ENCODE data around the gene SYCE1L. TPM values are rescaled to one million over a fixed set of nuclear protein-coding genes. Genes with fewer than 3 reads are reported as not detected.

SYCE1L gene
- total RNA-seq, 3 donors from 2014 or later, result 0.48 to 5.1 (median 3.6) TPM

DNA sequence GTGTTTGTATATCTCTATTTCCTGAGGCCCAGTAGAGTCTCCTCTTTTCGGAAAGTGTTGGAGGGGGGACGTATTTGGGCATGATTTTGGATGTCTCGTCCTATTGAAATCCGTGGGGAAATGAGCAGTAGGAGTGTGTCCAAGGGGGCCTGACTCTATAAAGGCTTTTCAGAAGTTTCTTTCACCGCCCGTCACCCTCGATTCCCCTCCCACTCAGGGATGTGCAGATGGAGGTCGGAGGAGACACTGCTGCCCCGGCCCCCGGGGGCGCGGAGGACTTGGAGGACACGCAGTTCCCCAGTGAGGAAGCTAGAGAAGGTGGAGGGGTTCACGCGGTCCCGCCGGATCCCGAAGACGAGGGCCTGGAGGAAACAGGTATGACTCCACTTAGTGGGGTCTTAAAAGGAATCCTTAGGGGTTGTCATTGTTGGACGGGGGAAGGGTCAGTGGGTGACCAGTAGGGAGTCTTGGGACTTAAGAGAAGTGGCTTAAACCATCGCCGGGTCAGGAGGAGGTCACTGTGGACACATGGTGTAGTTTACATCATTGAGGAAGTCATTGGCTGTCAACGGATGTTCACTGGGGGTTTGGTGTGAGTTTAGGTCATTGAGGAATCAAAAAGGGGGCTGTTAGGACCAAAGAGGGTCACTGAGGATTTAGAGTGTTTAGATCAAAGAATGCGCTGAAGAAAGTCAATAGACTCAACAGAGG, 7.8 kb upstream of the SYCE1L start:
- H3K27me3 ChIP-seq, result no peaks in the 10 kb centered on the region
- no peak for DNase-seq (ENCODE audit: low spot score in 2 of 2)
- intact Hi-C loops (cut with DNase I; ENCODE audit: low total_unique reads), result no loop called here
- H3K4me1 ChIP-seq, result peaks cover 0 to 9% of the 10 kb centered on the region in 2 donors
- H3K4me3 ChIP-seq, result peak overlapping the region; percentile 66 to 87 (median 77)
- peak overlapping the region; percentile 96 for H3K27ac ChIP-seq
- H3K9me3 ChIP-seq, result no peaks in the 10 kb centered on the region
- TF ChIP-seq POLR2AphosphoS5 (IDR thresholded peaks at IDR 0.05), result no peak
- TF ChIP-seq, protein P1, sequence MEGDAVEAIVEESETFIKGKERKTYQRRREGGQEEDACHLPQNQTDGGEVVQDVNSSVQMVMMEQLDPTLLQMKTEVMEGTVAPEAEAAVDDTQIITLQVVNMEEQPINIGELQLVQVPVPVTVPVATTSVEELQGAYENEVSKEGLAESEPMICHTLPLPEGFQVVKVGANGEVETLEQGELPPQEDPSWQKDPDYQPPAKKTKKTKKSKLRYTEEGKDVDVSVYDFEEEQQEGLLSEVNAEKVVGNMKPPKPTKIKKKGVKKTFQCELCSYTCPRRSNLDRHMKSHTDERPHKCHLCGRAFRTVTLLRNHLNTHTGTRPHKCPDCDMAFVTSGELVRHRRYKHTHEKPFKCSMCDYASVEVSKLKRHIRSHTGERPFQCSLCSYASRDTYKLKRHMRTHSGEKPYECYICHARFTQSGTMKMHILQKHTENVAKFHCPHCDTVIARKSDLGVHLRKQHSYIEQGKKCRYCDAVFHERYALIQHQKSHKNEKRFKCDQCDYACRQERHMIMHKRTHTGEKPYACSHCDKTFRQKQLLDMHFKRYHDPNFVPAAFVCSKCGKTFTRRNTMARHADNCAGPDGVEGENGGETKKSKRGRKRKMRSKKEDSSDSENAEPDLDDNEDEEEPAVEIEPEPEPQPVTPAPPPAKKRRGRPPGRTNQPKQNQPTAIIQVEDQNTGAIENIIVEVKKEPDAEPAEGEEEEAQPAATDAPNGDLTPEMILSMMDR (IDR thresholded peaks at IDR 0.05), result no peak
- no peak for TF ChIP-seq POLR2A (IDR thresholded peaks at IDR 0.05)
- H3K36me3 ChIP-seq, result no peaks in the 10 kb centered on the region

DNA sequence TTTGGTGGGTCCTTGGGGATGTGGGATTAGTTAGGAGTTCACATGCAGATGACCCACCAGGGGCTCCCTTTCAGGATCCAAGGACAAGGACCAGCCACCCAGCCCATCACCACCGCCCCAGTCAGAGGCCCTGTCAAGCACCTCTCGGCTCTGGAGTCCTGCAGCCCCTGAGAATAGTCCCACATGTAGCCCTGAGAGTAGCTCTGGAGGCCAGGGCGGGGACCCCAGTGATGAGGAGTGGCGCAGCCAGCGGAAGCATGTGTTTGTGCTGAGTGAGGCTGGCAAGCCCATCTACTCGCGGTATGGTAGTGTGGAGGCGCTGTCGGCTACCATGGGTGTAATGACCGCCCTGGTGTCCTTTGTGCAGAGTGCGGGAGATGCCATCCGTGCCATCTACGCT, 5.8 kb upstream of the SYCE1L start:
- H3K4me3 ChIP-seq, result no peak overlapping the region
- TF ChIP-seq, protein P1 (IDR thresholded peaks at IDR 0.05), result no peak
- TF ChIP-seq POLR2A (IDR thresholded peaks at IDR 0.05) (no peak), POLR2AphosphoS5 (IDR thresholded peaks at IDR 0.05) (no peak)
- intact Hi-C loops (cut with DNase I; ENCODE audit: low total_unique reads), result no loop called here
- H3K27me3 ChIP-seq, result no peaks in the 10 kb centered on the region
- DNase-seq (ENCODE audit: low spot score in 2 of 2), result no peak
- no peaks in the 10 kb centered on the region for H3K36me3 ChIP-seq
- H3K4me1 ChIP-seq, result peaks cover 0 to 9% of the 10 kb centered on the region in 2 donors
- H3K27ac ChIP-seq, result no peak overlapping the region
- no peaks in the 10 kb centered on the region for H3K9me3 ChIP-seq

DNA sequence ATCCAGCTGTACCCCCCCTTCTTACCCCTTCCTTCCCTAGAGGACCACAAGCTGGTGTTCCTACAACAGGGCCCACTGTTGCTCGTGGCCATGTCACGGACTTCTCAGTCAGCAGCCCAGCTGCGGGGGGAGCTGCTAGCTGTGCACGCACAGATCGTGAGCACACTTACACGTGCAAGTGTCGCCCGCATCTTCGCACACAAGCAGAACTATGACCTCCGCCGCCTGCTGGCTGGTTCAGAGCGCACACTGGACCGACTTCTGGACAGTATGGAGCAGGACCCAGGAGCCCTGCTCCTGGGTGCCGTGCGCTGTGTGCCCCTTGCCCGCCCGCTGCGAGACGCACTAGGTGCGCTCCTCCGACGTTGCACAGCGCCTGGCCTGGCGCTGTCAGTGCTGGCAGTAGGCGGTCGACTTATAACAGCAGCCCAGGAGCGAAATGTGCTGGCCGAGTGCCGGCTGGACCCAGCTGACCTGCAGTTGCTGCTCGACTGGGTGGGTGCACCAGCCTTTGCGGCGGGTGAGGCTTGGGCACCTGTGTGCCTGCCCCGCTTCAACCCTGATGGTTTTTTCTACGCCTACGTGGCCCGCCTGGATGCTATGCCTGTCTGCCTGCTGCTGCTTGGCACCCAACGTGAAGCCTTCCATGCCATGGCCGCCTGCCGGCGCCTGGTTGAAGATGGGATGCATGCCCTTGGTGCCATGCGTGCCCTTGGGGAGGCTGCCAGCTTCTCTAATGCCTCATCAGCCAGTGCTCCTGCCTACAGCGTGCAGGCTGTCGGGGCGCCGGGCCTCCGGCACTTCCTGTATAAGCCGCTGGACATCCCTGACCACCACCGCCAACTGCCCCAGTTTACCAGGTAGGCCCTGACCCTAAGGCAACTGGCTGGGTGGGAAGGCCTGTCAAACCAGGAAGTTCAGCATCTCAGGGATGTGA, 4.6 kb upstream of the SYCE1L start:
- H3K9me3 ChIP-seq, result no peaks in the 10 kb centered on the region
- intact Hi-C loops (cut with DNase I; ENCODE audit: low total_unique reads), result no loop called here
- peaks cover 9% of the 10 kb centered on the region for H3K36me3 ChIP-seq
- no peaks in the 10 kb centered on the region for H3K27me3 ChIP-seq
- H3K4me3 ChIP-seq, result no peak overlapping the region
- H3K4me1 ChIP-seq, result peaks cover 0 to 9% of the 10 kb centered on the region in 2 donors
- DNase-seq (ENCODE audit: low spot score in 2 of 2), result no peak
- TF ChIP-seq, protein P1 (IDR thresholded peaks at IDR 0.05), result no peak
- TF ChIP-seq POLR2AphosphoS5 (IDR thresholded peaks at IDR 0.05) (no peak), POLR2A (IDR thresholded peaks at IDR 0.05) (no peak)
- no peak overlapping the region for H3K27ac ChIP-seq

DNA sequence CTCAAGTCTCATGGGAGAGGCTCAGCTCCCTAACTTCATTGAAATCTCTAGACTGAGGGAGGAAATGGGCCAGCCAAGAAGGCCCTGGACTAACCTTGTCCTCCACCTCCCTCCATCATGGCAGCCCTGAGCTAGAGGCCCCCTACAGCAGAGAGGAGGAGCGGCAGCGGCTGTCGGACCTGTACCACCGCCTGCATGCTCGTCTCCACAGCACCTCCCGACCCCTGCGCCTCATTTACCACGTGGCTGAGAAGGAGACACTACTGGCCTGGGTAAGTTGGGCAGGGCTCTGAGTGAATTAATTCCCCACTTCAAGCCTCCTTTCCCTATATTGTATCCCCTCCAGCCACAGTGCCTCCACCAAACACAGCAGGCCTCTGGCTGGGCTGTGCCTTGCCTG, 3.8 kb upstream of the SYCE1L start:
- Histone ChIP-seq H3K36me3 (peaks cover 9% of the 10 kb centered on the region), H3K27ac (no peak overlapping the region), H3K27me3 (no peaks in the 10 kb centered on the region), H3K9me3 (no peaks in the 10 kb centered on the region), H3K4me1 (peaks cover 0 to 9% of the 10 kb centered on the region in 2 donors), H3K4me3 (no peak overlapping the region)
- TF ChIP-seq POLR2A (IDR thresholded peaks at IDR 0.05), result no peak
- TF ChIP-seq, protein P1 (IDR thresholded peaks at IDR 0.05), result no peak
- no peak for TF ChIP-seq POLR2AphosphoS5 (IDR thresholded peaks at IDR 0.05)
- intact Hi-C loops (cut with DNase I; ENCODE audit: low total_unique reads), result no loop called here
- no peak for DNase-seq (ENCODE audit: low spot score in 2 of 2)

DNA sequence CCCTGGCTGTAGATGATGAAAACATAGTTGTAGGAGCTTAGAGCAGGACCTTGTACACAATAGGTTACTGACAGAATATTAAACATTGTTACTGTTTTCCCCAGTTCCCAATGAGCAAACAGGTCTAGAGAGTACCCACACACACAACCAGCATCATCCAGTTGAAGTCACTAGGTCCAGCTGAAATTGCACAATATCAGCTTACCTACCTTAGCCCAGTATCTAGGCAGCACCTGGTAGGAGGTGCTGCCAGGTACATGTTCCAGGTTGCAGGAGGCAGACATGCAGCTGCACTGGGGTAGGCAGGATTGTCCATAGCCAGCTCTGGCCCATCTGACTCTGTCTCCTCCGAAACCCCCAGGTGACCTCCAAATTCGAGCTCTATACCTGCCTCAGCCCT, 1.5 kb upstream of the SYCE1L start:
- intact Hi-C loops (cut with DNase I; ENCODE audit: low total_unique reads), result no loop called here
- no peak for DNase-seq (ENCODE audit: low spot score in 2 of 2)
- Histone ChIP-seq H3K9me3 (no peaks in the 10 kb centered on the region), H3K27ac (no peak overlapping the region), H3K4me3 (no peak overlapping the region), H3K4me1 (no peaks in the 10 kb centered on the region), H3K27me3 (no peaks in the 10 kb centered on the region), H3K36me3 (peaks cover 9% of the 10 kb centered on the region)
- TF ChIP-seq POLR2AphosphoS5 (IDR thresholded peaks at IDR 0.05) (no peak), POLR2A (IDR thresholded peaks at IDR 0.05) (no peak)
- TF ChIP-seq, protein P1 (IDR thresholded peaks at IDR 0.05), result no peak
